ENCODE results near the gene CROCC.
A peak's percentile ranks its signal among the peaks of the same experiment; 100 is the strongest.

CROCC gene

DNA sequence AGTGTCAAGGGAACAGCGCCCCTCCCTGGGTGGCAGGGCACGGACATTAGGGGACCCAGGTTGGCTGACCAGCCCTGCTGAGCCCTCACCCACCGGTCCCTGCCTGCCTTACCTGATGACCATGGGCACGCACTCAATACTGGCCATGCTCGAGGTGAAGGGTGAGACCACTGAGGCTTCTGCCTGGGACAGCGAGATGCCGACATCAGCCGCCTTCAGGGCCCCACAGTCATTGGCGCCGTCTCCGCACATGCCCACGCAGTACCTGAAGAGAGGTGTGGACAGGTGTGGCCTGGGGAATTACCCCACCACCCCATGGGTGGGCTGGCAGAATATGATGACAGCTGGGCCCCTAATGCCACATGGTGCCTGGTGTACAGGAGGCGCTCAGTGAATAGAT lies 66.5 kb downstream of the CROCC start:
- no peak for DNase-seq

DNA sequence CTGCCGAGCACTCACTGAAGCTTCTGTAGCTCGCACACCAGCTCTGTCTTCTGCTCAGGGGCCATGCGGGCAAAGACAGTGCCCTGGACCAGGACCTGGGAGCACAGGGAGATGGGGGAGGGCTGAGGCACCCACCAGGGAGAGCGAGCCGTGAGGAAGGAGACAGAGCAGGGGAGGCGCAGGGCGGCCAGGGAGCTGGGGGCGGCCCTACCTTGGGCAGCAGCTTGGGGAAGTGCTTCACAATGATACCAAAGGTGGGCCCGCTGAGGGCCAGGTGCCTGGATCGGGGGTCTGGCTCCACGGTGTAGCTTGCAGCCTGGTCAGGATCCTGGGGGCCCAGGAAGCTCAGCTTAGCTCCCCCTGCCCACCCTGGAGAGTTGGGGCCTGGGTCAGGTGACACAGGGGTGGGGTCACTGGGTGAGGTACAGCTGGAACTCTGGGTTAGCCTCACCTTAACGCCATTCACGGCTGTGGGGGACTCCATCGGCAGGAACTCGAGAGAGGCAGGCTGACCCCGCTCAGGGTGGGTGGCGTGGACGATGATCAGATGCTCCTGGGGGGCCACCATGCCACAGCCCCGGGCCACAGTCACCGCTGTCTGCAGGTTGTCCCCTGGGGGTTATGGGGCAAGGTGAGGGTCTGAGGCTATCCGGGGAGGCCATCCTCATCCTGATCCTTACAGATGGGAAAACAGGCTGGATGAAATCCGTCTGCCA lies 68.1 kb downstream of the CROCC start:
- no peak for DNase-seq

- DNase-seq = no peak
Observed at GRCh38 chr1:16991571-16991970, 69.8 kb downstream of the CROCC start.

DNA sequence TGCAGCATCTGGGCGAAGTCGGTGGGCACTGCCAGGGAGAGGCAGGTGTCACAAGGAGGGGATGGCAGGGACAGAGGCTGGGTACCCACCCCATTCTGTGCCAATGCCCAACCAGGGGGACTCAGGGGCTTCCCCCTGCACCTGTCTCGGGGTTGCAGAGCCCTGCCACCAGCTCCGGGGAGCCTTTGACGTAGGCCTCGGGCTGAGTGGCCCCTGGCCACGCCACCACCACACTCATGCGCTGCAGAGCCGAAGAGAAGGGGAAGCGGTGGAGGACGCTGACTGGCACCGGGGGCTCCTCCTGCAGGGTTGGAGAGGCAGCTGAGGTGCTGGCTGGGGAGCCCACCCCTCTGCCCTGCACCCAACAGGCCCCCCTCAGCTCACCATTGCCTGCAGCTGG lies 70.4 kb downstream of the CROCC start:
- no peak for DNase-seq

DNA sequence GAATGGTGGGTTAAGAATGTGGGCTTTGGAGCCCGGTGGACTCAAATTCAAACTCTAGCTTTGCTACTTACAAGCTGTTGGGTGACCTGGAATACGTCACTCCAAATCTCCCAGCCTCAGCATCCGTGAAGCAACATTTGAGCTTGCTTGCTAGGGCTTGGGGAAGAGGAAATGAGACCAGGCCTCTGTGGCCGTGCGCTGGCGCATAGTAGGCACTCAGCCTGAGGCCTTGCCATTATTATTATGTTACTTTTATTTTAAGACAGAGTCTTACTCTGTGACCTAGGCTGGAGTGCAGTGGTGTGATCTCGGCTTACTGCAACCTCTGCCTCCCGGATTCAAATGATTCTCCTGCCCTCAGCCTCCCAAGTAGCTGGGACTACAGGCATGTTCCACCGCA lies 70.9 kb downstream of the CROCC start:
- DNase-seq = no peak

DNA sequence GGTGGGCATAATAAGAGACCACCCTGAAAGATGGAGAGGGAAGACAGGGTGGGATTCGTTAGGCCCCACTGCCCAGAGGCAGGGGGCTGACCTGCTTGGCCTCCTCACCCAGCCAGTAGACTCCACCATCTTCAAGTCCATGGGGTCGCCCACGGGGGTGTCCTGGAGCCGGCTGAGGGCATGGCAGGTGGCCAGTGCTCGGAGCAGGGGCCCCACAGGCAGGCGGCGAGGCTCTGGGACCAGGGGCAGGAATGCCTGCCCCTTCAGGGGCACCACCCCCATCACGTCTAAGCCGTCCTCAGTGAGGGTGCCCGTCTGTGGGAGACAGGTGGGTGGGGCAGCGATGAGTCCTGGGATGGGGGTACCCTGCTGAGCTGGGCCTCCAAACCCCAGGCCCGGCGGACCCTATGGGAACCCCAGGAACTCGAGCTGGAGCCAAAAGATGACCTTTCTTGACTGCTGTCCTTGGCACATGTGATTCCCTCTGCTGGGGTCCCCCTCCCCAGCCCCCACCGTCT lies 71.8 kb downstream of the CROCC start:
- DNase-seq = no peak

DNA sequence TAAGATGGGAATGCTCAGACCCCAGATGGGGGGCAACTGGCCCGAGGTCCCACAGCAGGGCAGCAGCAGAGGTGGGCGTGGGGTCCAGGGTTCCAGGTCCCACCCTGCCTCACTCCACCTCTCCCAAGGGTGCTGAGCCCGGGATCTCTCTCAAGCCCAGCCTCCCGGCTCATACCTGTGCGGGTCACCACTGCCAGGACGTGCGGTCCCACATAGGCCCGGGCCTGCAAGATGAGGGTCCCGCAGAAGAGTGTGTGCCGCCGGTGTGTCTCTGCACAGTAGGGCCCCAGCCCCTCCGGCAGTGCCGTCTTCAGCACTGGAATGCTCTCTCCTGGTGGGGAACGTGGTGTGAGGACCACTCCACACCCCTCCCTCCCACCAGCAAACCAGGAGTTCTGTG lies 75.1 kb downstream of the CROCC start:
- DNase-seq = no peak

DNA sequence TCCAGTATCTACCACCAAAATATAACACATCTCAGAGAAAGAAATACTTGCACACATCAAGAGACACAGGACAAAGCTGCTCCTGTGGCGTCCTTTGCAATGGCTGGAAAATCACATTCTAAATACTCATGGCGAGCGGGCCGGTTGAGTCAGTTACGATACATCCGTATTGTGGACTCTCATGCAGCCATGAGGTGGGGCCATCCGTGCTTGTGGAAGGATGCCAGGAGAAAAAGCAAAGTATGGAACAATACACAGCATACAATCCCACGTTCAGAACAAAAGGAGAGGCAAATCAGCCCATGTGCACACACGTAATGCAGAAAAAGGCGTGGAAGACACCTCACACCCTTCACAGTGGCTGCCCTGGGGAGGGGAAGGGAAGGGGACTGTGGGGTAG lies 76.9 kb downstream of the CROCC start:
- no peak for DNase-seq

GRCh38 chr1:16999863-17000262 lies 78.1 kb downstream of the CROCC start:
- no peak for DNase-seq

- no peak for DNase-seq
Observed at GRCh38 chr1:17001760-17002523, 80.2 kb downstream of the CROCC start.

DNA sequence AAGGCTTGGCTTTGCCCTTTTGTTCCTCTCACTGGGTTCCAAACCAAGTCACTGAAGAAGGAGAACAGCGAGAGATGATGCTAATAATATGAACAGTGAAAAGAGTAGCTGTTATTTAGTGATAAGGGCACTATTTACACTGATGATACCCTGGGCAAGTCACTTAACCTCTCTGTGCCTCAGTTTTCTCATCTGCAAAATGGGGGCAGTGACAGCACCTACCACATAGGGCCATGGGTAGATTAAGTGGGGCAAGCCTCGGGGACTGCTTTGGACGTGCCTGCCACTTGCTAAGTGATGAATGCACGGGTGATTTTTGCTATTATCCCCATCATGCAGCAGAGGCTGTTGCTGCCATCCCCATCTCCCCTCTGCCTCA lies 80.8 kb downstream of the CROCC start:
- DNase-seq = no peak

DNA sequence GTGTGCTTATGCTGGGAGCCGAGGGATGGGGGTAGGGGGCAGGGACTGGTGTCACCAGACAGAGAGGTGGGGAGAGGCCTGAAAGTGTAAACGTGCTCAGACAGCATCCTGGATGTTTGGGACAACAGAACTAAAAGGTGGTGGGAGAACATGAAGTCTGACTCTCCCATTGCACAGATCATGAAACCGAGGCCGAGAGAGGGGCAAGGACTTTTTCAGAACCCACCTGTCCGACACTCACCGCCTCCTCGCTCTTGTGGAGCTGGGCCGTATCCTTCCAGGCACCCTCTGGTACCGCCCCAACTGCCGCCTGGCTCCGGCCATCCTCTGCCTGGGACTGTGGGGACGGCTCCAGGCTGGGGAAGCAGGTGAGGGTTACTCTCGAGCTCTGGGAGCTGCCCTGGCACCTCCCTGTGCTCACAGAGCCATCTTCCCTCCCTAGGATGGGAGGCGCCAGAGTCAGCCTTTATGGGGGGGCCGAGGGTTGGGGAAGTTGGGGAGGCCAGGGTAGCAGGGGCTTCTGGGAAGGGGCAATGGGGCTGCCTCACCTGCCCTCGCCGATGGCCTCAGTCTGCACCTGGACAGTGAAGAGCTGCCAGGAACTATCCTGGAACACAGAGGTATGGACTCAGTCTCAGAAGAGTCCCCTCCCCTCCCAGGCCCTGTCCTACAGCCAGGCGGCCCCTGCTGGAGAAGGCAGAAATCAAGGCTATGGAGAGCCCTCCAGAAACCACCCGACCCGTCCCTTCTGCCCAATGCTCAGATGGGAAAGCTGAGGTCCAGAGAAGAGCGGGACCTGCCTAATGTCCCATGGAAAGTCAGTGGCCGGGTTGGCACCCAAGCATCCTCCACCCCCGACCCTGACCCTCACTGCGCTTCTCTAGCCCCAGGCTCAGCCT lies 83.0 kb downstream of the CROCC start:
- no peak for DNase-seq

DNA sequence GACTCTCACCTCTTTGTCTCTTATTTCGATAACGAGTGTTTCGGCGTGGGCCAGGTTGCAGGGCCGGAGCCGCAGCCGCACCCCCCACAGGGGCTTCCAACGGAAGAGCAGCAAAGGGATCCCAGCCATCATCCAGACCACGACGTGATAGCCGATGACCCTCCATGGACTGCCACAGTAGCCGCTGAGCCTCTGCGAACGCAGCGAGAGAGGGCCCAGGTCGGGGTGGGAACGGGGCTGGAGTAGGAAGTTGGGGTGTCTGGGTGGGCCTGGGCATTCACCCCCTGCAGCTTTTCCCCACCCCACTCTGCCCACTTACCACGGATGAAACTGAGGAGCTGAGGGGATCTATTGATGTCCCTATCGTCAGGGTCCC lies 83.6 kb downstream of the CROCC start:
- DNase-seq = no peak

DNA sequence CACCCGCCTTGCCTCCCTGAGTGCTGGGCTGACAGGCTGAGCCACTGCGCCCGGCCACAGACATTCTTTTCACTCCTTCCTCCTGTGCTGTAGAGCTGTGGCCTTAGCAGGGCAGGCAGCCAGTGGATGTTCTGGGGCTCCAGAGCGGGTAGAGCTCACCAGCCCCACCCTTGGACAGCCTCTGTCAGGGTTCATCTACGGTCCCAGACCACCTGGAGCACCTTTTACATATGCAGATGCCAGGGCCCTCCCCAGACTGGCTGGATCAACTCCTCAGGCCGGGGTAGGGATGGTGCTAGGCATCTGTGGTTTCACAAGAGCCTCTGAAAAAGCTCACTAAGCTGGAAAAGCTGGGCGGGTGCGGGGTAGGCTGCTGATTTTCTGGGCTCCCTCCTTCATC lies 85.4 kb downstream of the CROCC start:
- DNase-seq = no peak

- DNase-seq = no peak
Observed at GRCh38 chr1:17008208-17008855, 86.6 kb downstream of the CROCC start.

DNA sequence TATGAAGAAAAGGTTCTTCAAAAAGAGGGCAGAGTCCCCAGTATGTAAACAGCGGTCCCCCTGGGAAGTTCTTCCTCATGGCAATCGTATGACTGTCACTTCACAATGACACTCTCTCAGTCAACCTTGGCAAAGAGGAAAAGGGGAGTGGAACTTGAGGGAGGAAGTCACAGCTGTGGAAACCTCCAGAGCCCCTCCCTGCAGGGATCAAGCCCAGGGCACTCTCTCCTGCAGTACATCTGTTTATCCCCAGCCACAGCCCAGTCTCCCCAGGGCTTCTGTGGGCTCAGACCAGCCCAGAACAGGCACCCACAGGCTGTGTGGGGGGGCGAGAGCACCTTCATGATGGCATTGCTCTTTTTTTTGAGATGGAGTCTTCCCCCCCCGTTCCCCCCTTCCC lies 88.0 kb downstream of the CROCC start:
- DNase-seq = no peak

- no peak for DNase-seq
Observed at GRCh38 chr1:17011092-17011438, 89.3 kb downstream of the CROCC start.

GRCh38 chr1:17011439-17012307 lies 89.9 kb downstream of the CROCC start, which contains the start of gene ATP13A2:
TSS of gene ATP13A2 (minus strand) at chr1:17011928. CDS start at chr1:17011738, 190 bp downstream.
- DNase-seq = peak; percentile 74 to 90 (median 76)

DNA sequence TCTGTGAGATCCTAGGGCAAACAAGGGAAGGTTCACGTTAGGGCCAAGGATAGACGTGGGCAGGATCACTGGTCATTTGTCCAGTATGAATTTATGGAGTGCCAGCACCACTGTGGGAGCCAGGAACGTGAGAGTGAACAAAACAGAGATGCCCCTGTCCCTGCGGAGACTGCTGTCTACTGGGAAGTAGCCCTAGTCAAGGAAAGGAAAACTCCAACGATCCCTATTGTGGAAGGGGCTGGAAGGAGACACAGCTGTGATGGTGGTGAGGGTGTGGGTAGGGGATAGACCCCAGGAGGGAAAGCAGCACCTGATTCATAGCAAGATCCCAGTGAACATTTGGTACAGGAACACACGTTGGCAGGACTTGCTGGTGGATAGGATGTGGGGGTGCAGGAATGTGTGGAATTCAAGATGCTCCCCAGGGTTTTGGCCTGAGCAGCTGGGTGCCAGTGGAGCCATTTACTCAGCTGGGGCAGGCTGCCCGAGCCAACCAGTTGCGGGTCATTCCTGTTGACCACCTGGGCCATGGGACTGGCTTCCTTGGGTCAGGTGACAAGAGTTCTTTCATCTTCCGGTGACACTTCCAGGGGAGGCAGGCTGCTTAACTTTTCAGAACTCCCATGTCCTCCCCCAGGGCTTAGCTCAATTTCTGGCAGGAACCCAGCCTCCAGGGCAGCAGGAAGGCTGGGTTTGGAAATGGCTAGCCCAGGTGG lies 91.2 kb downstream of the CROCC start:
- no peak for DNase-seq

DNA sequence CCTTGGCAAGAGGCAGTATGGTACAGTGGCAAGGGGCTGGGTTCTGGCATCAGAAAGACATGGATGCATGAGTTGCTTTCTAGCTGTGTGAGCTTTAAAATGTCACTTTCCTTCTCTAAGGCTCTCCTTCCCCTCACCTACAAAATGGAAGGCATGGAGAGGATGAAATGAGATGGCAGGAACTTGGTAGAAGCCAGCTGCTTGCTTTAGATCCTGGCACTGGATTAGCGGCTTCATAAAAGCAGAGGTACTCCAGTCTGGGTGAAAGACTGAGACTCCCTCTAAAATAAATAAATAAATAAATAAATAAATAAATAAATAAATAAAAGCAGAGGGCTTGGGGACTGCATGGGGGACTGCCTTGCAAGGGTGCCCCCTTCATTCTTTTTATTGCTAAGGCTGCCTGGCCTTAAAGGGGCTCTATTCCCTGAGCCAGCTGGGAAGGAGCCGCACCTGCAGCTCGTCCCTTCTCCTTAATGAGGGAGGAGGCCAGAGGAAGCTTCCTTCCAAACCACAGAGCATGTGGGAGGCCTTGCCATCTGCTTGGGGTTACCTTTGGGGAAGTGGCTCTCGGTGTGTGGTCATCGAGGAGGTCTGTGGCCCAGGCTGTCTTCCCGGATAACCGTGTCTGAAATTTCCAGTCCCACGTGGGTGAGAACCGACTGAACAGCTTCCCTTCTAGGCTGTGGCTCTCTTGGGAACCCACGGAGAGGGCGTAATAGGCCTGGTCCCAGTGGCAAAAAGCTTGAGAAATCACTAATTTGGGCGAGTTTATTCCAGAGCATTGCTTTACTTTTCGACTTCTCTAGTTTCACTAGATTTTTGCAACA lies 92.0 kb downstream of the CROCC start:
- DNase-seq = no peak

Measured in T-helper 2 cell (primary cell).